ENCODE results near the gene SLC43A2.
A peak's percentile ranks its signal among the peaks of the same experiment; 100 is the strongest.
"Not testable (repeated sequence)": the region's sequence is repeated elsewhere in the genome, so short reads cannot be mapped to it uniquely, and the experiment has no call there.

The SLC43A2 gene

GRCh38 chr17:1588821-1589585 lies 39.6 kb downstream of the SLC43A2 start:
- no peak for DNase-seq

- no peak for DNase-seq
Observed at GRCh38 chr17:1584167-1584566, 44.5 kb downstream of the SLC43A2 start.

GRCh38 chr17:1583556-1583955 lies 45.1 kb downstream of the SLC43A2 start:
- DNase-seq, result no peak

GRCh38 chr17:1582374-1582773 lies 46.3 kb downstream of the SLC43A2 start:
- no peak for DNase-seq

- no peak for DNase-seq
Observed at GRCh38 chr17:1580979-1581676, 47.5 kb downstream of the SLC43A2 start.

GRCh38 chr17:1578029-1578428 lies 50.6 kb downstream of the SLC43A2 start:
- no peak for DNase-seq

GRCh38 chr17:1577583-1578013 lies 51.0 kb downstream of the SLC43A2 start:
- DNase-seq, result no peak

- DNase-seq, result no peak
Observed at GRCh38 chr17:1577182-1577581, 51.5 kb downstream of the SLC43A2 start.

- no peak for DNase-seq
Observed at GRCh38 chr17:1576500-1576899, 52.1 kb downstream of the SLC43A2 start.

- no peak for DNase-seq
Observed at GRCh38 chr17:1574697-1575471, 53.8 kb downstream of the SLC43A2 start.

- peak; percentile 34 to 36 for DNase-seq
Observed at GRCh38 chr17:1573932-1574696, 54.5 kb downstream of the SLC43A2 start.

- DNase-seq, result not testable (repeated sequence)
Observed at GRCh38 chr17:1572646-1573045, 56.0 kb downstream of the SLC43A2 start.

GRCh38 chr17:1571341-1571704 lies 57.3 kb downstream of the SLC43A2 start:
- DNase-seq, result no peak

GRCh38 chr17:1568950-1569810 lies 59.5 kb downstream of the SLC43A2 start:
- DNase-seq, result no peak

- DNase-seq, result no peak
Observed at GRCh38 chr17:1566505-1567199, 62.0 kb downstream of the SLC43A2 start.

GRCh38 chr17:1565877-1566276 lies 62.8 kb downstream of the SLC43A2 start:
- DNase-seq, result no peak

GRCh38 chr17:1563786-1564613 lies 64.6 kb downstream of the SLC43A2 start:
- DNase-seq, result no peak

- DNase-seq, result not testable (repeated sequence)
Observed at GRCh38 chr17:1563471-1563785, 65.2 kb downstream of the SLC43A2 start.

GRCh38 chr17:1562176-1562643 lies 66.4 kb downstream of the SLC43A2 start:
- DNase-seq, result peak; percentile 7 to 10
